Measurements from ENCODE around the gene SLC6A20.

Gene SLC6A20

DNA sequence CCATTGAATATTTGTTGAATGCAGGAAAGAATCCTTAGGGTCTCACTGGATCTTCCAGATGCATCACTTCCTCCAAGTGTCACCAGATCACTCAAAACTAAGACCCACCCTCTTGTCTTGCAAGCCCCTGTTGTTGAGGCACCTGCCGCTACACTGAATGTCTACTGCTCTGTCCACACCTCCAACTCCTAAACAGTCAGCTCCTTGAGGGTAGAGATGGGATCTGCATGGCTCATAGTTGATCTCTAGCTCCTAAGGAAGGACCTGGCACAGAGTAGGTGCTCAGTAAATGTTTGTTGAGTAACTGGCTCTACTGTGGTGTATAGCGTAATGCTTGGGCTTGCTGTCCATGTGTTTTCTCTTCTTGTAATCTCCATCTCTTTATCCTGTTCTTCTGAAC is 8.8 kb downstream of the SLC6A20 start:
- TF ChIP-seq, protein P1, sequence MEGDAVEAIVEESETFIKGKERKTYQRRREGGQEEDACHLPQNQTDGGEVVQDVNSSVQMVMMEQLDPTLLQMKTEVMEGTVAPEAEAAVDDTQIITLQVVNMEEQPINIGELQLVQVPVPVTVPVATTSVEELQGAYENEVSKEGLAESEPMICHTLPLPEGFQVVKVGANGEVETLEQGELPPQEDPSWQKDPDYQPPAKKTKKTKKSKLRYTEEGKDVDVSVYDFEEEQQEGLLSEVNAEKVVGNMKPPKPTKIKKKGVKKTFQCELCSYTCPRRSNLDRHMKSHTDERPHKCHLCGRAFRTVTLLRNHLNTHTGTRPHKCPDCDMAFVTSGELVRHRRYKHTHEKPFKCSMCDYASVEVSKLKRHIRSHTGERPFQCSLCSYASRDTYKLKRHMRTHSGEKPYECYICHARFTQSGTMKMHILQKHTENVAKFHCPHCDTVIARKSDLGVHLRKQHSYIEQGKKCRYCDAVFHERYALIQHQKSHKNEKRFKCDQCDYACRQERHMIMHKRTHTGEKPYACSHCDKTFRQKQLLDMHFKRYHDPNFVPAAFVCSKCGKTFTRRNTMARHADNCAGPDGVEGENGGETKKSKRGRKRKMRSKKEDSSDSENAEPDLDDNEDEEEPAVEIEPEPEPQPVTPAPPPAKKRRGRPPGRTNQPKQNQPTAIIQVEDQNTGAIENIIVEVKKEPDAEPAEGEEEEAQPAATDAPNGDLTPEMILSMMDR (IDR thresholded peaks at IDR 0.05; ENCODE audit: insufficient read depth, low read depth, low read length, missing control alignments): no peak
- DNase-seq (ENCODE audit: low read depth): no peak
- no peak overlapping the region for H3K4me3 ChIP-seq (ENCODE audit: low read length)

DNA sequence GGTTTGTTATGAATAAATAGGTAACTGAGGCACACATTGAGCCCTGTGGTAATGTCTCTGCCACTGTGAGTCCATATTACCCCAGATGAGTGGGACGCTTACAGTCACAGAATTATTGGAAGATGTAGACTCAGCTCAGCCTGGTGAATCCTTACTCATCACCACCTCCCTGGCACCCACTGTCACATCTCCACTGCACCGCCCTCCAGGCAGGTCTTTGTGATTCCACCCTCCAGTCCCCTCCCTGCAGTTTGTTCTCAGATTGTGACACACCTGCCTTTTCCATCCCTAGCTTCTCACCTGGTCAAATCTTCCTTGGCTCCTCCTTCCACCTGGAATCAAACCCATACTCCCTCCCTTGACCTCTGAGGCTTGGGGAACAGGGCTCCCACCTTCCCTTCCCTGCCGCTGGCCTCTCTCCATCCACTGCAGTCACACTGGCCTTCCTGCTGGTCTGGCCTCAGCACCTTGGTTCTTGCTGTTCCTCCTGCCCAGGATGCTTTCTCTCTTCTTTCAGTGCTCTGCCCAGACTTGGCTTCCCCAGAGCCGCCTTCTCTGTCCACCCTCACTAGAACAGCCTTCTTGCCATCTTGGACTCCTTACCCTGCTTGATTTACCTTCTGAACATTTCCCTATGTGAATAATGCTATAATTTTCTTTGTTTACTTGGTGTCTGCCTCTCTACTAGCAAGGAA is 9.4 kb downstream of the SLC6A20 start:
- DNase-seq (ENCODE audit: low read depth): no peak
- TF ChIP-seq, protein P1 (IDR thresholded peaks at IDR 0.05; ENCODE audit: insufficient read depth, low read depth, low read length, missing control alignments): no peak
- H3K4me3 ChIP-seq (ENCODE audit: low read length): no peak overlapping the region

DNA sequence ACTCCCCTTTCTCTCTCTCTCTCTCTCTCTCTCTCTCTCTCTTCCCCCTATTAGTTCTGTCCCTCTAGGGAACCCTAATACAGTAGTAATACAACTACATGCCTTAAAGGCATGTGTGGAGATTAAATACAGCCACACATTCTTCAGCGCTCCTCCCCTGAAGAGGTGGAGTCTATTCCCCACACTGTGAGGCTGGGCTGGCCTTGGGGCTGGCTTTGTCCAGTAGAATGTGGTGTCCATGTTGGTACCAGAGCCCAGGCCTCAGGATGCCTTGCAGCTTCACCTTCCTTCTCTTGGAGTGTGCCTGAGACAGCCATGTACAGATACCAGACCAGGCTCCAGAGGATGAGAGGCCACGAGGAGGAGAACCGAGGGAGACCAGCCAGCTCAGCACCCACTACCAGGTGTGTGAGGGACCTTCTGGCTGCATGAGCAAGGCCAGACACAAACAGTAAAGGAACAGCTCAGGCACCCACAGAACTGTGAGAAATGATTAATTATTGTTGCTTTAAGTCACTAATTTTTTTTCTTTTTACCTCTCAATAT is 10.7 kb downstream of the SLC6A20 start:
- DNase-seq (ENCODE audit: low read depth): no peak
- H3K4me3 ChIP-seq (ENCODE audit: low read length): no peak overlapping the region
- TF ChIP-seq, protein P1 (IDR thresholded peaks at IDR 0.05; ENCODE audit: insufficient read depth, low read depth, low read length, missing control alignments): no peak

DNA sequence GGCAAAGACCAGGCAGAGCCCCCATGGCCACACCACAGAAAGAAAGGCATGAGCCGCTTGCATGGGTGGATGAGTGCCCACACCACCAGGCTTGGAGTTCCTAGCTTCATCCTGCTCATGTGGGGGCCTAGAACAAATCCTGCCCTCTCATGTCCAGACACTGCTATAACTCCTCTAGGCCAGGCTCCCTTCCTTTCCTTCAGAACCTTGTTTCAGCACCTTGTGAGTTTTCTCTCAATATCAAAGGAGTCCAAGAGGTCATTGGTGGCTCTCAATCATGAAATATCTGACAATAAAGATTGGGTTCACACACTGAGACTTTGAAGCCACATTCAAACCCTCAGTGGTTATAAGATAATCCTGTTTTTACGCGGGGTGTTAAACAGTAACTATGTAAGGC is 12.7 kb downstream of the SLC6A20 start:
- TF ChIP-seq, protein P1 (IDR thresholded peaks at IDR 0.05; ENCODE audit: insufficient read depth, low read depth, low read length, missing control alignments): no peak
- no peak for DNase-seq (ENCODE audit: low read depth)
- no peak overlapping the region for H3K4me3 ChIP-seq (ENCODE audit: low read length)

DNA sequence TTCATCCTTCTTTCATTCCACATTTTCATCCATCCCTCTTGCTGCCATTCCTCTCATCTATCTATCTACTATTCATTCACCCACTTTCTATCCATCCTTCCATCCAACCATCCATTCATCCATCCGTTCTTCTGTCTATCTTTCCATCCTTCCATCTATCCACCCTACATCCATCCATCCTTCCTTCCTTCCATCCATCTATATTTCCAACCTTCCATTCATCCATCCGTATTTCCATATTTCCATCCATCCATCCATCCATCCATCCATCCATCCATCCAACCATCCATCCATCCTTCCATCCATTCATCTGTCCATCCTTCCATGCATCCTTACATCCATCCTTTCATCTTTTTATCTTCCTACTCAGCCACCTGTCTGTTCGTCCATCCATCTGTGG is 14.0 kb downstream of the SLC6A20 start:
- DNase-seq (ENCODE audit: low read depth): no peak
- TF ChIP-seq, protein P1 (IDR thresholded peaks at IDR 0.05; ENCODE audit: insufficient read depth, low read depth, low read length, missing control alignments): no peak

DNA sequence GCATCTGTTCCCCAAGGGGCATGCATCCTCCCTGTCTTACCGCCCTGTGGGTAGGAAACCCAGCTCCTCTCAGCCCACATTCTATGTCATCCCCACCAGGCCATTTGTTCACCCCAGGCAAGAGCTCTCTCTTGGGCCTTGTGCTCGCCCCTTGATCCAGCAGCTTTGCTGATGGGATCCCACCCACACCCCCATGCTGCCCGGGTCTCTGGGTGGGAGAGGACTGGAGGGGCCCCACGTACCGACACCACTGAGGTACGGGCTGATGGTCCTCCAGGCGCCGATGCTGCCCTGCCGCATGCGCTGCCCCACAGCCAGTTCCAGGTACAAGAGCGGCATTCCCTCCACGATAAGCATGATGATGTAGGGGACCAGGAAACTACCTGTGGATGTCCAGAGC is 14.5 kb downstream of the SLC6A20 start:
- DNase-seq (ENCODE audit: low read depth): no peak
- TF ChIP-seq, protein P1 (IDR thresholded peaks at IDR 0.05; ENCODE audit: insufficient read depth, low read depth, low read length, missing control alignments): no peak
- H3K4me3 ChIP-seq (ENCODE audit: low read length): no peak overlapping the region

More for the DNA sequence above, 14.0 kb downstream of the SLC6A20 start:
- H3K4me3 ChIP-seq (ENCODE audit: low read length): no peak overlapping the region

DNA sequence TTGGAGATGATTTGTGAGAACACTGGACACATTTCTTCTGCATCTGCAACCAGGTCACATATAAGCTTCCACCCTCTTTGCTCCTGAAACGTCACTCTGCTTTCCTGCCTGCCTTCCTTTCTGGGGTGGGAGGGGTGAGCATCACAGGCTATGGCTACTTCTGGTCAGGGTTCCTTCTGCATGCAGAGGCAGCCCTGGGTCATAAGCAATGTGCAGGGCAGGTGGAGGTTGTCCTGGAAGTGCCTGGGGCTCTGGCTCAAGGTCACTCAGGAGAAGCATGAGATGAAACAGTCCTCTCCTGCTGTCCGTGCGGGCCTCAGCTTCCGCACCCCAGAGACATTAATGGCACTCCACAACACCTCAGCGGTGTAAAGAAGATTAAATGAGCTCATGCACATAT is 15.1 kb downstream of the SLC6A20 start:
- DNase-seq (ENCODE audit: low read depth): no peak
- no peak overlapping the region for H3K4me3 ChIP-seq (ENCODE audit: low read length)
- TF ChIP-seq, protein P1 (IDR thresholded peaks at IDR 0.05; ENCODE audit: insufficient read depth, low read depth, low read length, missing control alignments): no peak
